Stimulated activated CD8-positive, alpha-beta memory T cell treated with anti-CD3 and anti-CD28 coated beads, Interleukin-4, amount 100 ng/mL, for 24 hours (primary cell): ENCODE data around the gene HOXC5.
A peak's percentile ranks its signal among the peaks of the same experiment; 100 is the strongest.

Source experiments
- DNase-seq: peaks from one replicate; pipeline ENCODE4 v3.0.0-alpha.2; 2020; ENCODE audit warnings: low read depth

Gene HOXC5

DNA sequence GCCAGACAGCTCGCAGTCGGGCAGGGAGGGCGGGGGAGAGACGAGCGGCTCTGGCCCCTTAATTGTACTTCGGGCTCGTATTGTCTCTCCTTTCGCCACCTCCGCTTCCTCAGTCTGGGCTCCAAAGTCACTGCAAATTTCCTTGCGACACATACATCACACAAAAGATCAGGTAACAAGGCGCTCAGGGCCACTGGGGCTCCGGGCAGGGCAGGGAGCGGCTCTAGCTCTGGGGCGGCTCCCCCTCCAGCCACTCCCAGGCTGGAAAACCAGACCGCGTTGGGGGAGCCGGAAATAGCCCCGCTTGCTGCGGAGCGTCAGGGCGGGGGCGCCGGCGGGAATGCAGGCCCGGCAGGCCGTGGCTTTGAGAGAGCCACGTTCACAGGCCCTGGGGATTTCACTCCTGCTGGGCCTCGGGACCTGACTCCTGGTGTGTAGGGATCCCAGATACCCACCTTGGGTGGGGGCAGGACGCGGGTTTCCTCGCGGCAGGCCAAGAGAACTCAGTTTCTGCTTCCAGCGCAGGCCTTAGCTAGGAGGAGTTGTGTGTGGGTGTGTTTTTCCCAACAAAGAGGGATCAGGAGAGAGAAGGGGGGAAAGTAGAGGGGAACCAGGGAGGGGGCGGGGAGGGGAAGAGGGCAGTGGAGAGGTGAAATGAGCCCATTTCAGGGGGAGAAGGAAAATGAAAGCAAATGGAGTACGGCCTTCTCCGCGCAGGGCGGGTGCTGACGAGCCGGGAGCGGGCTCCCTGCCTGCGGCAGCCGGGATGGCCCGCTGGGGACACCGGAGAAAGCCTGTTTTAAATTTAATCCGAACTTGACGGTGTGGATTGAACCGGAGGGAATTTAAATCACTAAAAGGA lies 37.2 kb upstream of the HOXC5 start:
- no peak for DNase-seq

DNA sequence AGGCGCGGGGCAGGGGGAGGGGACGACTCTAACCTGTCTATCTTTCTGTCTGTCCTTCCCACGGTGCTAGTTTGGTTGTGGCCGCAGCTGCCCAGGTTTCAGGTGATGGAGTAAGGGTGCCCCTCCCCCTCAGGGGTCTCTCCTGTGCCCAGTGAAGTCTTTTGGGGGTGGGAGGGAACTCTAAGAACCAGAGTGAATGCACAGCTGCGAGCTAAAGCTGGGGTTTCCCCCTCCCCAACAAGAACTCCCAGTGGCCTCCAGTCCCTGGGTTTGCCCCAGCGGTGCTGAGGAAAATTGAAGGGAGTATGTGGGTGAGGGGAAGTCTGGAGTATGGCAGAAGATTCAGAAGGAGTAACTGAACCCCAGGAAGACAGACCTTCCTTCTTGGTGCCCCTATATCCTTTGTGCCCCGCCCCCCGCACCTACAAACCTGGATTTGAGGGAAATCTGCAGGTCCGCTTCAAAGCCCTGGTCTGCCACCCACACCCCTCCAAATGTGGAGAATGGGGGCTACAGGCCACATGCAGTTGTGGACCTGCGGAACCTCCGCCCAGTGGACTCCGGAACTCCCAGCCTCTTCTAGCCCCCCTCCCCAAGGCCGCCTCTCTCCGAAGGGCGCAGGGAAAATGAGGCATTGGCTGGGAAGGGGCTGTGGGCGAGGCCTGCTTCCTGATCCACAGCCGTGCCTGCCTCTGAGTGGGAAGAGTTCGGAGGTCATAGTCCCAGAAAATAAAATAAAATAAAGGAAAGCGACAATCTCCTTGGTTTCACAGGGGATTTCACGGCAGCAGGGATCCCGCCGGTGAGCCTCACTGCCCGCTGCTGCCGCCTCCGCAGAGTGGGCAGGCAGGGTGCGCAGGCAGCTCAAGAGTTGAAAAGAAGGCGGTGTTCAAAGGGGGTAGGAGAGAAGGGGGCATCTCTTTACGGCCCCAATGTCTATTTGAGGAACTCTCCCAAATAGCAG lies 36.3 kb upstream of the HOXC5 start:
- no peak for DNase-seq

DNA sequence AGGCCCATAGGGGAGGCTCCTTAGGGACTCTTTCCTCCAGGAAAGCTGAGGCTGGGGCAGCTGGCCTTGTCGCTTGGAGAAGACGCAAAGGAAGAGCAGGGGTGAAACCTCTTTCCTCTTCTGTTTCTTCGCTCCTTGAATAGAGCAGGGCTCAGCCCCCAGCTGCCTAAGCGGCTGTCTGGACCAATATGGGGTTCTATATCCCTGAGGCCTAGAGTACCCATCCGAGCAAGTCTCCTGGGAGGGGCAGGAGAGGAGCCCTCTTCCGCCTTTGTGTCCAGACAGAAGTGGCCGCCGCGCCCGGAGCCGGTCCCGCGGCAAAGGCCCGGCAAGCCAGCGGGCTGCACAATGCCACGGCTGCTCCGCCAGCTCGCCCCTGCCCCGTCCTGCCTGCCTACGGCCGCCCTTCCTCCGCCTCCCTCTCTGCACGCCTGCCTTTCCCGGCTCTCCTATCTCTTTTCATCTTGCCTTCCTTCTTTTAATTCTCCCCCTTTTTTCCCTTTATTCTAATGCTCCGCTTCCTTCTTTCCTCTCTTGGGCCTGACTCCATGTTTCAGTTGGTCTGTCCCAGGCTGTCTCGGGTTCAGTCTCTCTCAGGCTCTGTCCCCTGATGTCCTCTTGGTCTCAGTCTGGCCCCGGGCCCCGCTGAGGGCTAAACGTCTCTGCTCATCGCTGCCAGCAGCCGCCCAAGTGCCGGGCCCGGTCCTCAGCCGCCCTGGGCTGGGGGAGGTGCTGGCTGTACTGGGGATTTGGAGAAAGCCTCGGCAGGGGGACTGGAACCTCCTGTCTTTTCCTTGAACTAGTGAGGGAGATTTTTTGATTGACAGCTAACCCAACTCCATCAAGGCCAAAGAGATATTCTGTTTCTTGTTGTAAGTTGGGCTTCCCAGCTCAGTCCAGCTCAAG lies 35.4 kb upstream of the HOXC5 start:
- no peak for DNase-seq

DNA sequence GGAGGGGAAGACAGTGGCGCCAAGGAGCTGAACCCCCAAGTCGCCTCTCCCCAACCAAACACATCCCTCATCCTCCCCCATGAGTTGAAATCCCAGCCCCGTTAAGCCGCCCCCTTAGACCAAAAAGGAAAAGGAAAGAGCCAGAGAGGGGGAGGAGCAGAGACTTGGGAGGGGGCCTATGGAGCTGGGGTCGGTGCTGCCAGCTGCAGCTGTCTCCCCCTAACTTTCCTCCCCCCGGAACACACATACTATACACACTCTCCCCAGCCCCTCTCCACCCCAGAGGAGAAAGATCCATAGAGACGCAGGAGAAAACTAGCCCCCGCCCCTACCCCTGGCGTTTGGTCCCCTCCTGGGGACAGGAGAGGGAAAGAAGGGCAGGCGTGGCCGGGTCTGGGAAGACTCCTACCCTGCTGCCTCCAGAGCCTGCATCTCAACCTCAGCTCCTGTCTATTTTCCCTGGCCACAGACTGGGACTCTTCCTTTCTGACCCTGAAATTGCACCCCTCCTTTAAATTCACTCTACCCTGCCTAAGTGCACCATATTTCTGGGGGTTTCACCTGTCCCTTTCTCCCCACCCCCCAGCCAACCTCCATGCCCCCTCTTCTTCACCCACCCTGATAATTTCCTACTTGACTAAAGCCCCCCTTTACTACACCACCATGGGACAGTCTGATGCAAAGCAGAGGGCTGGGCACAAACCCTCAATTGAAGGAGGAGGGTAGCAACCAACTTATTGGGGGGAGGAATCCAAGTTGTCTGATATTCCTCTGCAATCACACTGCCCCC lies 34.5 kb upstream of the HOXC5 start:
- DNase-seq = no peak

DNA sequence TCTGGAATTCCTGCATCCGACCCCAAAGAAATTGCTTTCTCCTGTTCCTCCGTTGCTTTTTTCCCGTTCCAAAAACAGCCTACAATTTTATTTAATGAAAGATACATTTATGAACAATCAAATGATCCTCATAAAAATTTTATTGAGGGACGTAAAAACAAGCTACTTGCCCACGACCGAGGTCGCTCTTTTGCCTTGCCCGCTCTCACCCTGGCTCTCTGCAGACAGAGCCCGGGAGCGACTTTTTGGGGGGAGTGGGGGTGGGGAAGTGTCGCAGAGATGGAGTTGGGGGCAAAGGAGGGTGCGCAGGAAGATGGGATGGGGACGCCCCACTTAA lies 34.0 kb upstream of the HOXC5 start:
- no peak for DNase-seq

DNA sequence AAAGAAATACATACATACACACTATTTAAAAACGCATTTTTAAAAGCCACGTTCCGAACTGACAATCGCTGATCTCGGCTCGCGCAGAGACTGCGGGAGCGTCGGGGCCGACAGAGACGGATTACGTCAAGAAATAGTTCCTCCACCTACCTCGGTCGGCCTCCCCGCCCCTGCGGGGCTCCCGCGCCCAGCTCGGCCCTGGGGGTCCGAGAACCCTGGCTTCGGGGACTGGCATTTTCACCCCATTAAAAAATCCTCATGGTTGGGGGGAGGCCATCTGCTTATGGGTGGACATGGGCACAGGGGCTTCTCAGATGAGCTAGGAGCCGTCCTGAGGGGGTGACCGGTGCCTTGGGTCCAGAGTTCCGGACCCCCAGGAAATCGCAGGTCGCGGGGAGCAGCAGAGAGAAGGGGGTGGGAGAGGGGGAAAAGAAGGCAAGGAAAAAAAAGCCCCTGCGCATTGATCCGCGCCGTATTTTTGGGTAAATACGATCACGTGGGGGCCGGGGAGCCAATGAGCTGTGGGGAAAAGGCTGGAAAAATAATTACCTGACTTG lies 33.2 kb upstream of the HOXC5 start:
- DNase-seq = no peak

DNA sequence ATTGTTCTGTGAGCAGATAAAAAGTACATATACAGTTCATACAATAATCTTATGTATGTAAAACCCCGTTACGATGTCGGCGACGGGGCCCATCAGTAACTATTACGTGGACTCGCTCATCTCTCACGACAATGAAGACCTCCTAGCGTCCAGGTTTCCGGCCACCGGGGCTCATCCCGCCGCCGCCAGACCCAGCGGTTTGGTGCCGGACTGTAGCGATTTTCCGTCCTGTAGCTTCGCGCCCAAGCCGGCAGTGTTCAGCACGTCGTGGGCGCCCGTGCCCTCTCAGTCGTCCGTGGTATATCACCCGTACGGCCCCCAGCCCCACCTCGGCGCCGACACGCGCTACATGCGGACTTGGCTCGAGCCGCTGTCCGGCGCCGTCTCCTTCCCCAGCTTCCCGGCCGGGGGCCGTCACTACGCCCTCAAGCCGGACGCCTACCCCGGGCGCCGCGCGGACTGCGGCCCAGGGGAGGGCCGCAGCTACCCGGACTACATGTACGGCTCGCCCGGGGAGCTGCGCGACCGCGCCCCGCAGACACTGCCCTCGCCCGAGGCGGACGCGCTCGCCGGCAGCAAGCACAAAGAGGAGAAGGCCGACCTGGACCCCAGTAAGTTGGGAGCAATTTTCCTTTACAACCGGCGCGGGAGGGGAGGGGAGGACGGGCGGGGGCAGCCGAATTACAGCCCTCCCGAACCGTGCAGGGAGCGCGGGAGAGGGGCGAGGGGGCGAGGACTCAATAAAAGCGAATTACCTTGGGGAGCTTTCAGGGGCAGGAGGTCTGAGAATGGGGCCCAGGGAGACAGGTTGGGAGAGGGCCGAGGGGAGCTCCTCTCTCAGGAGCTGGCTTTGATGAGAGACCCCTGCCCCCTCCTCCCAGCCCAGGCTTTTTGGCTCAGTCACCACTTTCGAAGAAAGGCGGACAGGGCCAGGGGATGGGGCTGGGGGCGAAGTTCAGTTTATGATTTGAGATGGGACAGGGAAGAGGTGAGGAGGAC lies 32.4 kb upstream of the HOXC5 start, which contains the start of gene HOXC9:
HOXC9 (plus strand) TSS at position 46 of the 999 bp plus-strand sequence; CDS start at position 74, 28 bp downstream.
- DNase-seq = no peak

DNA sequence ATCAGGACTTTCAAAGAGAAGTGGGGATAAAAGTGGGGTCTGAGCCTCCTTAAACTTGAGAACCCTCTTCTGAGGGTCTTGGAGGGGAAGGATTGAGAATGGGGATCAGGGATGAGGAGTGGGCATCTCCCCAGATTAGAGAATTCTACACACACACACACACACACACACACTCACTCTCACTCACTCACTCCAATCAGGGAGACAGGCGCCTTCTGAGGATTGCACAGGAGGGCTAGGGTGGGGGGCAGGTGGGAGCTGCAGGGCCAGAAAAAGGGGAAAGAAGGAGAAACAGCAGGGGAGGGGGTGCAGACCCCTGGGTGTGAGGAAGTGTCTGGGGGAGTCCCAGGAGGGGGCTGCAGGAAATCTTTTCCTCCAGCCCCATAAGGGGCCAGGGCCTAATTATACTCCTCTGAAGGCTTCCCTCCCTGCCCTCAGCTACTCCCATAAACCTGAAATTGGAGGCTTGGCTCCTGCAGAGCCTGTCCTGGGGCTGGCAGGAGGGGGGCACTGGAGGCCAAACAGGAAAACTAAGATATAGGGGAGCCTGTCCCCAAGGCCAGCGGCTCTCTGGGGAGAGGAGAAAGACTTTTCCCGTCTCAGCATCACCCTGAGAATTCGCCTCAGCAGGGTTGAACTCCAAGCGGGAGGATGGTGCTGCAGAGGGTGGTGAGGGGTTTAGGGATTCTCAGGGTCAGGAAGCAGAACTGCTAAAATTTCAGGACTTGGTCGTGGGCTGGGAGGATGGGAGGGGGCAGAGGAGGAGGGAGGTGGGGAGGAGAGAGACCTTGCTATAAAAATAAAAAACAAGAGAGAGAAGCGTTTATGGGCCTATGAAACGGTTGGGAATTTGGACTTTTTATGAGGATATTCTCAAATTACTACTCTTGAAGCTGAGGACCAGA lies 31.3 kb upstream of the HOXC5 start:
- no peak for DNase-seq

DNA sequence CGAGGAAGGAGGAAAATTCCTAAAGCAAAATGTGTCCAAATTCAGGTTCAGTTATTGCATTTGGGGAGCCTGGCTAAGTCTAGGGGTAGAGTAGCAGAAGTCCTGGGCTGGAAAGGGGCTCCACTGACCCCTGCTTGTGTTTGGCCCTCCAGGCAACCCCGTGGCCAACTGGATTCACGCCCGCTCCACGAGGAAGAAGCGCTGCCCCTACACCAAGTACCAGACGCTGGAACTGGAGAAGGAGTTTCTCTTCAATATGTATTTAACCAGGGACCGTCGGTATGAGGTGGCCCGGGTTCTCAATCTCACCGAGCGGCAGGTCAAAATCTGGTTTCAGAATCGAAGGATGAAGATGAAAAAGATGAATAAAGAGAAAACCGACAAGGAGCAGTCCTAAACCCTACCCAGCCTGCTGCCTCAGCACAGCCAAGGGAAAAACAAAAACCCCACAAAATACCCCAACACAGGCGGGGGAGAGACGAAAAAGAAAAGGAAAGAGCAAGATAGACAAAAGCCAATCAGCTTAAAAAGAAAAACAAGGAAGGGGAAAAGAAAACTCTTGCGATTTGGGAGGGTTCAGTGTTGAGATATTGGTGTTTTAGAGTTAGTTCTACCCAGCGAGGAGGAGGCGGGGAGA lies 30.5 kb upstream of the HOXC5 start:
- no peak for DNase-seq

DNA sequence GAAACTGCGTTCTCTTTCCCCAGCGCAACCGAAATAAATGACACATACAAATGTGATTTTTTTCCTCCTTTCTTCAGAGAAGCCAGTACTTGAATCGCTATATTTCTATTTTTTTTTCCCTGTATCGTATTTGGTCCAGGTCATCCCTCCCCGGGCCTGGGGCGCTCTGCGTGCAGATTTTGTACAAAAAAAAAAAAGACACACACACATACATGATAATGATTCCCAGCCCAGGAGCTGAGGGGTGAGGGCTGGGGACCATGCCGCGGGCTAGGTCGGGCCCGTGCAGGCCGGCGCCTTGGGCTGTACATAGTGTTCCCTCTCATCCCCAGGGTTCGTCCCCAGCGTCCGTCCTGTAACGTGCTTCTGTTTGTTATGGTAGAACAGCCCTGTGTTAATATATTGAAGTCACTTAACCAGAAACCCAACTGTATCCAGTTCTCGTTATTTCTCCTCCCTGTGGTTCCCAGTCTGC lies 29.9 kb upstream of the HOXC5 start:
- DNase-seq = no peak

DNA sequence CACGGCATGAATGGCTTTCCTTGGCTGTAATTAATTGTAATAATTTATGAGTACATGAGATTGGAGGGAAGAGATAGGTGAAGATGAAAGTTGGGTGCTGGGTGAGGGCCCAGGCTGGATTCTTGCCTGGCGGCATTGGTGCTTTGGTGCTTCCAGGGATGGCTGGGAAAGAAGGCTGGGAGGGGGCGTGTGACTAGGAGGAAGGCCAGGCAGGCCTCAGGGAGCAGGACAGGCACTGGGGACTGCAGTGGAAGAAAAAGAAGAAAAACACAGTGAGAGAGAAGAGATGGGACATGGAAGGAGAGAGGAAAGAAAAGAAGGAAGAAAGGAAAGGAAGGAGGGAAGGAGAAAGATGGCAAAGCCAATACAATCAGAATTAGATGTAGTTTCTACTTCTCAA lies 29.2 kb upstream of the HOXC5 start:
- DNase-seq = no peak

DNA sequence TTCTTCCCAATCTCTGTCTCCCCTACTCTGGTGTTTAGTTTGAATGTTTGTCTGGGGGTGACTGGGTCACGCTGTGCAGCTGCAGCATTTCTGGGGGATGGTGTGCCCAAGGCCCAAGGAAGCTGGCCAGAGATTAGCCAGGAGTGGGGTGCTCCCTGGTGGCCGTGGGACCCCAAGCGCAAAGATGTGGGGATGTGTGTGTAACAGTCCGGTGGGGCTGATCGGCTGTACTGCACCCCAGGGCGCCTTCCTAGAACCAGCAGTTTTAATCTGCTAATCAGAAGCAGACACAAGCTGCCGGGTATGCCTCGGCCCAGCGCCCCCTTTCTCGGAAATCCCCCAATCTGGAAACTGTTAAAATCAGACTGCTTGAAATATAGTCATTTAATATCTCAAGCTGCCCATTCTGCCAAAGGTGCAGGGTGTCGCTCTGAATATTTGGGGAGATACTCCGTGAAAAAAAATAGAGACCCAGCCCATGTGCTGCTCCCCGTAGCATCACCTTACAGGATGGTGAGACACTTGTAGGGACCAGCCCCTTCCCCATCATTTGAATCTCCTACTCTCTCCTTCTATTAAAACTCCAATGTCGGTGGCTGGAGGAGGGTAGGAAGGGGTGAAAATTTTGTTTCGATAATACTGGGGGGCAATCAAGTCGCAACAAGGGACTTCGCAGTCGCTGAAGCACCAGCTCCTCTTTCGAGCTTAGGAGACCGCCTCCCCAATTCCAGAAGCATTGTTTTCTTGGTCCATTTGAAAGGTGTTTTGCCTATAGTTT lies 28.6 kb upstream of the HOXC5 start:
- no peak for DNase-seq

DNA sequence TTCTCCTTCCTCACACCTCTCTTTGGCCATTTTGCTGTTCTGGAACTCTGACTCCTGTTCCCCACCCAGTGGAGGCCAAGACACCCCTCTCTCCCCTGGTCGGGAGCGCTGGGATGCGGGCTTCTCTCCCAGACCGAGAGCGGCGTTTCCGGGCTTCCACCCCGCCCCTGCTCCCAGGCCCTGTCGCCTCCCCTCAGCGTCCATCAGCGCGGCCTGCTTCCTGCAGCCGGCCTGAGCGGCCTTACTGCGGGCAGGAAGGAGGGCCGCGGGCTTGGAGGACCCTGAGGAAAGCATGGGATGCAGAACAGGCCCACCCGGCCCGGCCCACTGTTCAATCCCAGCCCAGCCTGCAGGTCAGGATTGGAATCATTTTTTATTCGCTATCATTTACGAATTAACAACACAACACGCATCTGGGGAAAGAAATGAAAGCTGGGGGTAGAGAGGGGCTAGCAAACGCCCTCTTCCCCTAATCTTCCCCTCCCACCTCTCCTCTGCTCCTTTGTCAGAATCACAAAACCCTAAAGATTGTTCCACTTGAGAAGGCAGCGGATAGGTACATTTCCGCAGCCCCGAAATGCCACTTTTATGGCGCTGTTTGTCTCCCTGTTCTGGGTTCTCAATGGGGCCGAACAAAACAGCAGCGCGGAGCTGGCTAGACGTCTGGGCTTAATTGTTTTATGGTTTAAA lies 27.9 kb upstream of the HOXC5 start:
- no peak for DNase-seq

DNA sequence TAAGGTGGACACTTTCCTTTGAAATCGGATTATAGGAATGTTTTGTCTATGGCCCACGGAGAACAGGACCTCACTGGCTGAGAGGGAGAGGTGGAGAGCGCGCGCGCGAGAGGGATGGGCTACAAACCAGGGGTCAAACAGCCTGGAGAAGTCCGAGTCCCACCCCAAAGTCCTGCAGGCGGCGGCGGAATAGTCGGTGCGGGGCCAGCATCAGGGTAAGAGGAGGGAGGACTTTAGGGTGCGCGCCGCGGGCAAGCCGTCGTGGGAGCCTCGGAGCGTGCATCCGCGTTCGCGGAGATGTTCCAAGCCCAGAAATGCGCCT lies 27.4 kb upstream of the HOXC5 start:
- DNase-seq = no peak

DNA sequence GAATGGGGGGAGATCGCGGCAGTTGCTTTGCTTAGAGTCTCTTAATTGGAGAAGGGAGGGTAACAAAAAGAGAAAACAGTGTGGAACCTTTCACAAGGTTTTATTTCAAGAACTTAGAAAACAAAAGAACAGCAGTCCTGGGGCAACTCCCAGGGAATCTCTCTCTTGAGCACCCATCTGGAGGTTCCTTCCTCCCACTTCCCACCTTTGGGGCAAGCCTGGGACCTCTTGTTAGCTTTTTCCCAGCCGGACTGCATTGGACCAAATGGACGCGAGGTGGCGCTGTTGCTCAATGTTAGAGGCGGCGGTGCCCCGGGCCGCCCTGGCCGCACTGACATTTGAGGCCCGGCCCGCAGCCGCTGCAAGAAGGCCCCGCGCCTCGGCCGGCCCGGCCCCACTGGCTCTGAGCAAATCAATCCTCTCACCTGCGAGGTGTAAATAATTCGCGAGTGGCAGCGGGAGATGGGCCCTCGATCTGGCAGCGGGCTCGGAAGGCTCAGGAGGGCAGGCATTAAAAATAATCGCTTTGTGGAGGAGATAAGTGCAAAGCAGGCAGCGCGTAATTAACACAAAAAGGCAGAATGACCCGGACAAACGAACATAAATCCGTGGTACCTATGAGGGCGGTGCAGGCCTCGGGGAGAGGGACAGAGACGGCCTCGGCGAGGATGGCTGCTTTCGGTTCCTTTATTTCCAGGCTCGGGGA lies 26.8 kb upstream of the HOXC5 start:
- DNase-seq = peak; percentile 74
